ENCODE data around the gene PPEF2. TPM values are rescaled to one million over a fixed set of nuclear protein-coding genes. Genes with fewer than 3 reads are reported as not detected.
"Not testable (repeated sequence)": the region's sequence is repeated elsewhere in the genome, so short reads cannot be mapped to it uniquely, and the experiment has no call there.

The PPEF2 gene
- total RNA-seq, 2 experiments from 2014 or later, result 0.49 to 0.56 TPM

DNA sequence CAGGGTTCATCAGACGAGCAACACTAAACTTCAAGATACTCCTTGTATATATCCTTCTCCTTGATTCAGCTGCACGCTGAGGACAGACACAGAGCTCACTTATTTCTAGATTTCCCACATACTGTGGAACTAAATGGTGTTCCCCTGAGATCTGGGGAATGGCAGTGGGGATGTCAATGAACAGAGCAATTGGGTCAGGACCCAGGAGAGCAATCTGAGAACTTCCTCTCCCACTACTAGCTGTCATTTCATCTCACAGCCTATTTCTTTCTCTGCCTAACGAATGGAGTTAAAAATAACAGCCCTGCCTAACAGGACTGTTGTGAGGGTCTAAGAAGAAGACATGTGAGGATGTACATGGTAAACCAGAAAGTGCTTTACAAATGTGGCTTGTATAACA is 27.9 kb upstream of the PPEF2 start:
- no peak for DNase-seq
- no peaks in the 10 kb centered on the region for H3K4me1 Mint-ChIP-seq (ENCODE audit: low read depth)
- Histone ChIP-seq H3K9me3 (ENCODE audit: control insufficient read depth in 1 of 2, insufficient read depth in 1 of 2, low read length in 2 of 2) (no peaks in the 10 kb centered on the region), H3K27ac (ENCODE audit: low read depth in 1 of 2, low read length in 2 of 2) (no peak overlapping the region), H3K27me3 (ENCODE audit: control insufficient read depth in 1 of 2, insufficient read depth in 2 of 2, low read length in 2 of 2) (no peaks in the 10 kb centered on the region), H3K4me1 (ENCODE audit: insufficient read depth, low read length) (no peaks in the 10 kb centered on the region), H3K36me3 (ENCODE audit: insufficient read depth, low read length) (peaks cover 62% of the 10 kb centered on the region), H3K4me3 (ENCODE audit: low read length) (no peak overlapping the region)
- H3K27me3 Mint-ChIP-seq, result no peaks in the 10 kb centered on the region
- no peak overlapping the region for H3K27ac Mint-ChIP-seq
- intact Hi-C loops (cut with DNase I, micrococcal nuclease), result no loop called here
- peaks cover 73% of the 10 kb centered on the region for H3K36me3 Mint-ChIP-seq (ENCODE audit: low read depth)
- no peak overlapping the region for H3K4me3 Mint-ChIP-seq
- ChIA-PET POLR2A (interaction anchor here (0.7 kb wide), 1 partner anchor 11 kb away, joined by 3 read pairs; the partner anchor contains the start of gene NAAA), CTCF (no interaction called here)
- H3K9me3 Mint-ChIP-seq, result no peaks in the 10 kb centered on the region
- TF ChIP-seq, protein P1, sequence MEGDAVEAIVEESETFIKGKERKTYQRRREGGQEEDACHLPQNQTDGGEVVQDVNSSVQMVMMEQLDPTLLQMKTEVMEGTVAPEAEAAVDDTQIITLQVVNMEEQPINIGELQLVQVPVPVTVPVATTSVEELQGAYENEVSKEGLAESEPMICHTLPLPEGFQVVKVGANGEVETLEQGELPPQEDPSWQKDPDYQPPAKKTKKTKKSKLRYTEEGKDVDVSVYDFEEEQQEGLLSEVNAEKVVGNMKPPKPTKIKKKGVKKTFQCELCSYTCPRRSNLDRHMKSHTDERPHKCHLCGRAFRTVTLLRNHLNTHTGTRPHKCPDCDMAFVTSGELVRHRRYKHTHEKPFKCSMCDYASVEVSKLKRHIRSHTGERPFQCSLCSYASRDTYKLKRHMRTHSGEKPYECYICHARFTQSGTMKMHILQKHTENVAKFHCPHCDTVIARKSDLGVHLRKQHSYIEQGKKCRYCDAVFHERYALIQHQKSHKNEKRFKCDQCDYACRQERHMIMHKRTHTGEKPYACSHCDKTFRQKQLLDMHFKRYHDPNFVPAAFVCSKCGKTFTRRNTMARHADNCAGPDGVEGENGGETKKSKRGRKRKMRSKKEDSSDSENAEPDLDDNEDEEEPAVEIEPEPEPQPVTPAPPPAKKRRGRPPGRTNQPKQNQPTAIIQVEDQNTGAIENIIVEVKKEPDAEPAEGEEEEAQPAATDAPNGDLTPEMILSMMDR (IDR thresholded peaks at IDR 0.05), result no peak
- no peak for ATAC-seq (ENCODE audit: poor library complexity)

DNA sequence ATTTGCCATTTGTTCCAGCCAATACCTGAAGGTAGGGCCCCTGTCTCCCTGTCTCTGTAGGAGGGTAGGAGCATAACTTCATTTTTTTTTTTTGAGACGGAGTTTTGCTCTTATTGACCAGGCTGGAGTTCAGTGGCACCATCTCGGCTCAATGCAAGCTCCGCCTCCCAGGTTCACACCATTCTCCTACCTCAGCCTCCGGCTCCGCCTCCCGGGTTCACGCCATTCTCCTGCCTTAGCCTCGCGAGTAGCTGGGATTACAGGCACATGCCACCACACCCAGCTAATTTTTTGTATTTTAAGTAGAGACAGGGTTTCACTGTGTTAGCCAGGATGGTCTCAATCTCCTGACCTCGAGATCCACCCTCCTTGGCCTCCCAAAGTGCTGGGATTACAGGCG is 22.7 kb upstream of the PPEF2 start:
- H3K27ac Mint-ChIP-seq; intact Hi-C loops (cut with DNase I, micrococcal nuclease); POLR2A ChIA-PET; DNase-seq; H3K4me3 Mint-ChIP-seq; H3K4me3 ChIP-seq (ENCODE audit: low read length); H3K27me3 Mint-ChIP-seq; H3K27me3 ChIP-seq (ENCODE audit: control insufficient read depth in 1 of 2, insufficient read depth in 2 of 2, low read length in 2 of 2); H3K9me3 Mint-ChIP-seq; H3K4me1 ChIP-seq (ENCODE audit: insufficient read depth, low read length); H3K9me3 ChIP-seq (ENCODE audit: control insufficient read depth in 1 of 2, insufficient read depth in 1 of 2, low read length in 2 of 2); ATAC-seq (ENCODE audit: poor library complexity); H3K27ac ChIP-seq (ENCODE audit: low read depth in 1 of 2, low read length in 2 of 2); H3K4me1 Mint-ChIP-seq (ENCODE audit: low read depth): not testable (repeated sequence)
- peaks cover 76% of the 10 kb centered on the region for H3K36me3 ChIP-seq (ENCODE audit: insufficient read depth, low read length)
- peaks cover 87% of the 10 kb centered on the region for H3K36me3 Mint-ChIP-seq (ENCODE audit: low read depth)
- CTCF ChIA-PET, result interaction anchor here (2.1 kb wide), 1 partner anchor 9 kb away, joined by 6 read pairs; no protein-coding TSS in a partner anchor

DNA sequence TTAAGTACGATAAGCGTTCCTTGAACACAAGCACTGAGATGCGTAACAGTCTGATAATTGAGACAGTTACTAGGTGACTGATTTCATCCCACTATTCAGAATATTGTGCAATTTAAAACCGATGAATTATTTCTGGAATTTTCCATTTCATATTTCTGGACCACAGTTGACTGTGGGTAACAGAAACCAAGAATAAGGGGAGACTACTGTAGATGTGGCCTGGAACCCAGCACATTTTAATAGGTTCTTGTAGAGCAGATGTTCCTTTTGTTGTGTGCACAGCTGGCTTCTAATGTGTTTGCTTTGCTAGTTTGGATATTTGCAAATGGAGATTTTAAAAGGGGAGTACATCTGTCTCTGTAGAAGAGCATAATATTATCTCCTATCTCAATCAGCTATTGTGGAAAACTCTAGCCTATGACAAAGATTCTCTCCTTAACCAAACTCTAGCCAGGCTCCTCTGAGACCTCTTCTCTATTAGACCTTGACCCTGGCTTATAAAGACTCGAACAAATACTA is 22.1 kb upstream of the PPEF2 start:
- H3K4me1 ChIP-seq (ENCODE audit: insufficient read depth, low read length), result no peaks in the 10 kb centered on the region
- Mint-ChIP-seq H3K27me3 (no peaks in the 10 kb centered on the region), H3K4me1 (ENCODE audit: low read depth) (no peaks in the 10 kb centered on the region), H3K27ac (no peak overlapping the region), H3K4me3 (no peak overlapping the region), H3K9me3 (no peaks in the 10 kb centered on the region), H3K36me3 (ENCODE audit: low read depth) (peaks cover 87% of the 10 kb centered on the region)
- DNase-seq (no peak), ATAC-seq (ENCODE audit: poor library complexity) (no peak)
- H3K27me3 ChIP-seq (ENCODE audit: control insufficient read depth in 1 of 2, insufficient read depth in 2 of 2, low read length in 2 of 2), result no peaks in the 10 kb centered on the region
- intact Hi-C loops (cut with DNase I, micrococcal nuclease), result no loop called here
- ChIA-PET POLR2A (no interaction called here), CTCF (interaction anchor here (2.1 kb wide), 1 partner anchor 9 kb away, joined by 6 read pairs; no protein-coding TSS in a partner anchor)
- H3K9me3 ChIP-seq (ENCODE audit: control insufficient read depth in 1 of 2, insufficient read depth in 1 of 2, low read length in 2 of 2), result no peaks in the 10 kb centered on the region
- no peak overlapping the region for H3K4me3 ChIP-seq (ENCODE audit: low read length)
- H3K36me3 ChIP-seq (ENCODE audit: insufficient read depth, low read length), result peaks cover 76% of the 10 kb centered on the region
- TF ChIP-seq, protein P1 (IDR thresholded peaks at IDR 0.05), result no peak
- no peak overlapping the region for H3K27ac ChIP-seq (ENCODE audit: low read depth in 1 of 2, low read length in 2 of 2)

DNA sequence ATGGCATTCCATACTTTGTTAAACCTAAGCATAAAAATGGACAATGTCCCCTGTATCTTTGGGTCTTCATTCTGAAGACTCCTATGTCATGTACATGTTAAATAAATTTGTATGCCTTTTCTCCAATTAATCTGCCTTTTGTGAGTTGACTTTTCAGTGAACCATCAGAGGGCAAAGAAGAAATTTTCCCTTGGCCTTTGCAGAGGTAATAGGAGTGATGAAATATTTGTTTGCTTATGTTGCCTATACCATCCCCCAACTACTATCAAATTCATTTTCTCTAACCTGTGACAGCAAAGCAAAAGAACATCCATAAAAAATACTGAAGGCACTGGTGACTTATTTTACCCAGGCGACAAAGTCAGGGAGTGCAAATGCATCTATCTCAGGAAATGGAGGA is 20.3 kb upstream of the PPEF2 start:
- Histone ChIP-seq H3K4me3 (ENCODE audit: low read length) (no peak overlapping the region), H3K4me1 (ENCODE audit: insufficient read depth, low read length) (no peaks in the 10 kb centered on the region), H3K27me3 (ENCODE audit: control insufficient read depth in 1 of 2, insufficient read depth in 2 of 2, low read length in 2 of 2) (no peaks in the 10 kb centered on the region), H3K9me3 (ENCODE audit: control insufficient read depth in 1 of 2, insufficient read depth in 1 of 2, low read length in 2 of 2) (no peaks in the 10 kb centered on the region), H3K27ac (ENCODE audit: low read depth in 1 of 2, low read length in 2 of 2) (no peak overlapping the region), H3K36me3 (ENCODE audit: insufficient read depth, low read length) (peaks cover 75% of the 10 kb centered on the region)
- peaks cover 88% of the 10 kb centered on the region for H3K36me3 Mint-ChIP-seq (ENCODE audit: low read depth)
- ChIA-PET POLR2A (no interaction called here), CTCF (no interaction called here)
- intact Hi-C loops (cut with DNase I, micrococcal nuclease), result no loop called here
- DNase-seq (no peak), ATAC-seq (ENCODE audit: poor library complexity) (no peak)
- no peak overlapping the region for H3K27ac Mint-ChIP-seq
- H3K4me3 Mint-ChIP-seq, result no peak overlapping the region
- TF ChIP-seq, protein P1 (IDR thresholded peaks at IDR 0.05), result no peak
- no peaks in the 10 kb centered on the region for H3K9me3 Mint-ChIP-seq
- no peaks in the 10 kb centered on the region for H3K27me3 Mint-ChIP-seq
- H3K4me1 Mint-ChIP-seq (ENCODE audit: low read depth), result no peaks in the 10 kb centered on the region
